GM15510 (cell line): Measurements from ENCODE around the gene ARMC7.

Source experiments
- POLR2A ChIP-seq: IDR thresholded peaks from 3 replicates; pipeline ENCODE4 v1.6.1; 2011; ENCODE audit warnings: borderline replicate concordance; ENCODE audit not compliant: insufficient read length; ENCODE audit errors: extremely low read depth

Gene ARMC7

DNA sequence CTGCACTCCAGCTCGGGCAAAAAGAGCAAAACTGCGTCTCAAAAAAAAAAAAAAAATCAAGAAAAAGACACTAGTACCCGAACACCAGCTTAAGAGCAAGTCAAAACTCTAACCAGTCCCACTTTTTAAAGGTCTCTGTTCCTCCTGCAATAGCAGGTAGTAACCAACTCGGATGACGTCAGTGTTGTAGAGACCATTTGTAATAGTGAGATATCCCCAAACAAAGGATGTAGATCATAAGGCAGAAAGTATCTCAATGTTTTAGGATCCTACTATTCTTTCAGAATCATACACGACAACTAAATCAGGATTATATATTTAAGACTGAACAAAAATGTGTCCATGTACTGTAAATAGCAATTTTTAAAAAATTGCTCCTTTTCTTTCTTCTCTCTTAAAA, 42.2 kb downstream of the ARMC7 start:
- TF ChIP-seq POLR2A: no peak

DNA sequence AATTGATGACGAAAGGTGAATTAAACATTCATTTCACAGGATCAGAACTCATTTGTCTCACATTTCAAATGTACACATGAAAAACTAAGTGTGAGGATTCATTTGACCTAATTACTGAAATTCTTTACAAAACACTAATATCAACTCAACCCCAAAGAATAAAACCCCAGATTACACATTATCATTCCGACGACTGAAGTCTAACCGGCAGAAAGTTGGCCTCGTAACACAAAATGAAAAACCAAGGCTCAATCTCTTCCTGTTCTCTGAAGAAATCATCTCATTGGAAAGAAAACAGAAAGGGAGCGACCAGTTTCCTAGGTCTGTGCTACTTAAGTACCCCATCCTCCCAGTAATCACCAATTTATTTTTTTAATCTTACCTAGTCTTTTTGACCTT, 42.8 kb downstream of the ARMC7 start:
- no peak for TF ChIP-seq POLR2A

DNA sequence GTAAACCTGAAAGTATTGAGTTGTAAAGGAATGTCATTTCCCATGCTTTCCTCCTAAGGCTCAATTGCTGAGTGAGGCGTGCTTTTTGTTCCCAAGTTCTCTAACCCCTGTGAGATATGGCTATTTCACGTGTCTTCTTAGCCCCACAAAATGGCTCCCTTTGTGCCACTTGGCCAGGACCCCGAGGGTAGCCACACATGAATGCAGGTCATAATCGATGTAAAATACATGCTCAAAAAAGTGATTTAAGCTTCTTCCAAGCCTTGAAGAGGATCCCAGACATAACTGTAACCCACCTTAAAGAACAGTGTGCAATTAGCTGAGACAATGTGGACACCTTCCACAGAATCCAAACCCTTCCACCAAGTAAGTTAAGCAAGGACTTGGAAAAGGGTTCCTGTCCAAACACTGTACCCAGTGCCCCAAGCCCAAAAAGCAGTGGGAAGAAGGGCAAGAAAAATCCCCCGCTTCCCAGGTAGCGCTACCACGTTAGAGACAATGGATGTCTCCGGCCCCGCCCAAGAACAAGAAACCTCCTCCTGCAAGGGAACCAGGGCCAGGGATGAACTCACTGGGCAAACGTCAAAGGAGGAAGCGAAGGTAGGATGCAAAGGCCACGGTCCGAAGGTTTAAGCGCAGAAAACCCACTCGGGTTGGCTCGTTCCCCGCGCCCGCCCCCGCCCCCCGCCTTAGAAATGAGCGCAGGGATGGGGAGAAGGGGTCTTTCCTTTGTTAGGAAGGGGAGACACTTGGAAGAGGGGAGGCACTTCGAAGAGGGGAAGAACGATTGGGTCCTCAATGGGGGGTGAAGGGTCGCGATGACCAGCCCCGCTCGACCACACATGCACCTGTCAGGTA, 43.4 kb downstream of the ARMC7 start:
- peak; percentile 22 for TF ChIP-seq POLR2A

DNA sequence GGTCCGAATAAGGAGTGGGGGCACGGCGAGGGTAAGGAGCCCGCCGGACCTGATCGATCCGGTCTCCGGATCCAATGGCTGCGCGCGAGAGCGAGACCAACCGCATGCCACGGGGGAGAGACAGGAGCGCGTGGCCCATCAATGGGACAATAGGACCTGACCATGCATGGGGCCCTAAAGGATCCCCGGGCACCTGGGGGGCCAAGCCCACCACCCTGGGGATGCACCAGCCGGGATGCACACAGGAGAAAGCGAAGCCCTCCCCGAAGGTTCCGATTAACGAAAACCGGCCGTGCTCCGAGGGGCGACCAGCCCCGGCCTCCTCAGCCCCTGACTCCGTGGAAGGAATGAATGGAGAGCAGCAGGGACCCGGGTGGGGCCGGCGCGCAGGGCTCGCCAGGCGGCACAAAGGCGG, 44.0 kb downstream of the ARMC7 start:
- TF ChIP-seq POLR2A: no peak

DNA sequence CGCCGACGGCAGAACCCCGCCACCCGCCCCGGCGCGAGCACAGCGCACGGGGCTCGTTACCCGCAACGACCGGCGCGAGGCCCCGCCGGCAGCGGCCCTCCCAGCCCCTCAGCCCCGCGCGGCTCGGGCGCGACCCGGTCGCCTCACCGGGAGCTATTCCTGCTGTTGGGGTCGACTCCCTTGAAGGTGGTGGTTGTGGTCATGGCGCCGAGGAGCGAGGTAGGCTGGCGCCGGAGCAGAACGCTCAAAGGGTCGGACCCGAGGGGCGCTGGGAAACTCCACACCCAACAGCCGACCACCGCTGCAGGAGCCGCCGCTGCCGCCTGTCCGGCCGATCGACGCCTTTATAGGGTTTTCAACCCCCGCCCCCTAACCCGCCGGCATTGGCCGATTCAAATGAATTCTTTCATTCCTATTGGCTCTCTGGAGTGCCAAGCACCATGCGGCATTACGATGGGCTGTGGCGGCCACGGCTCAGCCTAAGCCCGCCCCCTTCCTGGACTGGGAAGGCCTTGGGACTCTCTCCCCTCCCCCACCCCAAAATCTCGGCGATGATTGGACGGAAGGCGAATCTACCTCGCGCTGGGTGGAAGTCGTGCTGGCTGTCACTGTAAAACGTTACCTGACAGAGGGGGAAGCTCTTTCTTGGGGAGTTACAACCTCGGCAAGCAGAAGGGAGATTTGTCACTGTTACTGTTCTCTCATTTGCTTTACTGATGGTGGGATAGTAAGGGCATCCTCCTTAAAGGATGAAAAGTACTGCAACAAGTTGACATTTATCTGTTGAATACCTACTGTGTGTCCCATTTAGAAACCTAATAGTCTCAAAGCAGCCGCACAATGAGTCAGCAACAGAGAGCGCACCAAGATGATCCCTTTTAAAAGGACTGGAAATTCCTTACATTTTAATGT, 44.7 kb downstream of the ARMC7 start, which contains the start of gene JPT1:
TSS of gene JPT1 (minus strand) at position 318 of the 912 bp plus-strand sequence. CDS start at position 203, 115 bp downstream.
- peak; percentile 100 for TF ChIP-seq POLR2A

DNA sequence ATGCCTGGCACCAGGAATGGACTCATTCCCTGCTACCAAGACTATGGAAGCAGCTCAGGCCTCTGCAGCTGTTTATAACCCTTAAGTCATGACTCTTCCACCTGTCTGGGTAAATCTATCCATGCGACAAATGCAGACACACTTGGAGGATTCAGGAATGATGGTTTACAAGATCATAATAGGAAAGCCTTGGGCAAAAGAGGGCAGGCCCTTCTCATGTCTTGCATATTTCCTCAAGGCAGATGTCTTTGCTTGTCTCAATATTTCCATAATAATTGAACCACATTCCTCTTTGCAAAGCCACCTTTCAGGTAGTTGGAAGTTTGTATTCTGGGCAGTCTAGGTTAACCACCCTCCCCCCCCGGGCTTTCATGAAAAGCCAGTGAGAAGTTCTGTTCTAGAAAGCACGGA, 45.4 kb downstream of the ARMC7 start:
- no peak for TF ChIP-seq POLR2A

DNA sequence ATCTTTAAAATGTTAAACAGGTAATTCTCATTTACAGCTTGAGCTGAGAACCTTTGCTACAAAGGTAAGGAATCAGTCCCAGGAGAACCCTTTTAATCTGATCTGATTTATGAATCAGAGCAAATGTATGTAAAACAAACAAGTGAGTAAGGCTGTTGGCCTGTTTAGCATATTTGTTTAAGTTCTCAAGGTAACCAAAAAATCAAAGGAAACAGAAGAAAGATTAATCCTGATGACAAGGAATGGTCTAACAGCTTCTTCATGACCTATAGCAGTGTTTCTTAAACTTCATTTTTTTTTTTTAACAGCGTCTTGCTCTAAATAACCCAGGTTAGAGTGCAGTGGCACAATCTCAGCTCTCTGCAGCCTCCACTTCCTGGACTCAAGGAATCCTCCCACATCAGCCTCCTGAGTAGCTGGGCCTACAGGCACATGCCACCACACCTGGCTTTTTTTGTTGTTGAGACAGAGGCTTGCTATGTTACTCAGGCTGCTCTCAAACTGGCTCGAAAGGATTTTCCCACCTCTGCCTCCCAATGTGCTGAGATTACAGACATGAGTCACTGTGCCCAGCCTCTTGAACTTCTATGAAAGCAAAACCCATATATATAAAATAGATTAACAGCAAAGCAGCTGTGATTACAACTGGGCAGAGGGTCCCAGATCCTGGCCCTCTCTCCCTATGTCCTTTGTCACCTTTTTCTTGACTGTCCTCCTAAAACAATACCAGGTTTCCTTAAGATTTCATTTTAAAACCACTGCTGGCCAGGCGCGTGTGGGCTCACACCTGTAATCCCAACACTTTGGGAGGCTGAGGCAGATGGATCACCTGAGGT, 49.6 kb downstream of the ARMC7 start:
- TF ChIP-seq POLR2A: no peak

DNA sequence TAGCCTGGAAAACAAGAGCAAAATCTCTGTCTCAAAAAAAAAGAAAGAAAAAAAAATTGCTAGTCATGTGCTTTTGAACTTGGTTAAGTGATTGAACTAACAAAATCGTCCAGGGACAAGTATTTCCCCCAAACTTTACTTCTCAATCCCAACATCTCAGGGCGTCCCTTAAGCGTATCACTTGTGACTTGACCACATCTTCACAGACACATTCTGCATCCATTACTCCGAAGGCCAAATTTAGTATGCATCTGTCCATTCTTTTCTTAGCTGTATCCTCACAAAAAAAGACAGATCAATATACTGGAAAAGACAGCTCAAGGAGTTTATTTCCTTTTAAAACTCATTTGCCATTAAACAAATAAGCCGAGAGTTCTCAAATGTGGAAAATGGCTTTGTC, 50.4 kb downstream of the ARMC7 start:
- TF ChIP-seq POLR2A: no peak

DNA sequence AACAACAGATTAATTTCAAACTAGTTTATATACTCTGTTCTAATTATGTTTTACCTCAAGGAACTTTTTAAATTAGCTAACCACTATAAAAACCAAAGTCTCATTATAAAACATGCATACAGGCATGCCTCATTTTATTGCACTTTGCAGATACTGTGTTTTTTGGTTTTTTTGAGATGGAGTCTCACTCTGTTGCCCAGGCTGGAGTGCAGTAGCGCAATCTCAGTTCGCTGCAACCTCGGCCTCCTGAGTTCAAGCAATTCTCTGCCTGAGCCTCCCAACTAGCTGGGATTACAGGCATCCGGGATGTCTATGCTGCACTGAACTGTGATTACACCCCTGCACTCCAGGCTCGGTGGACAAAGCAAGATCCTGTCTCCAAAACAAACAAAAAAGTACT, 53.3 kb downstream of the ARMC7 start:
- no peak for TF ChIP-seq POLR2A

DNA sequence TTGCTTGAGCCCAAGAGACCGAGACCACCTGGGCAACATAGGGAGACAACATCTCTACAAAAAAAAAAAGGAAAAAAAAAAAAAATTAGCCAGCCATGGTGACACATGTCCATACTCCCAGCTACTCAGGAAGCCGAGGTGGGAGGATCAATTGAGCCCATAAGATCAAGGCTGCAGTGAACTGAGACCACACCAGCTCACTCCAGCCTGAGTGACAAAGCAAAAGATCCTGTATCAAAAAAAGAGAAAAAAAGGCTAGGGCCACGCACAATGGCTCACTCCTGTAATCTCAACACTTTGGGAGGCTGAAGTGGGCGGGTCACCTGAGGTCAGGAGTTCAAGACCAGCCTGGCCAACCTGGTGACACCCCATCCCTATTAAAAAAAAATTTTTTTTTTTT, 59.2 kb downstream of the ARMC7 start:
- no peak for TF ChIP-seq POLR2A

DNA sequence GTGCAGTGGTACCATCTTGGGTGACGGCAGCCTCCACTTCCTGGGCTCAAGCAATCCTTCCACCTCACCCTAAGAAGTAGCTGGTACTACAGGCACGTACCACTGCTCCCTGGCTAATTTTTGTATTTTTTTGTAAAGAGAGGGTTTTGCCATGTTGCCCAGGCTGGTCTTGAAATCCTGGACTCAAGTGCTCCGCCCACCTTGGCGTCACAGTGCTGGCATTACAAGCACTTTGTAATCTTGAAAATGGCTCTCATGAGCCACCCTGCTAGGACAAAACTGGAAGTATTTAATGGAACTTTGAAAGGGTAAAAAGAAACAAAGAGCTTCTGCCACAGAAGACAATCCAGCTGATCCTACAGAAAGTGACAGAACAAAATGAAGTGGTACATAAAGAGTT, 63.8 kb downstream of the ARMC7 start:
- no peak for TF ChIP-seq POLR2A

DNA sequence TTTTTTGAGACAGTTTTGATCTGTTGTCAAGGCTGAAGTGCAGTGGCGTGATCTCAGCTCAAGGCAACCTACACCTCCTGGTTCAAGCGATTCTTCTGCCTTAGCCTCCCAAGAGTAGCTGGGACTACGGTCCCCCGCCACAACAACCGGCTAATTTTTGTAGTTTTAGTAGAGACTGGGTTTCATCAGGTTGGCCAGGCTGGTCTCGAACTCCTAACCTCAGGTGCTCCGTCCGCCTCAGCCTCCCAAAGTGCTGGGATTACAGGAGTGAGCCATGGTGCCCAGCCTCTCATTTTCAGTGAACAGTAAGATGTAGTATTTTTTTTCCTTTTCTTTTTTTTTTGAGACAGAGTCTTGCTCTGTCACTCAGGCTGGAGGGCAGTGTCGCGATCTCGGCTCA, 65.2 kb downstream of the ARMC7 start:
- no peak for TF ChIP-seq POLR2A

DNA sequence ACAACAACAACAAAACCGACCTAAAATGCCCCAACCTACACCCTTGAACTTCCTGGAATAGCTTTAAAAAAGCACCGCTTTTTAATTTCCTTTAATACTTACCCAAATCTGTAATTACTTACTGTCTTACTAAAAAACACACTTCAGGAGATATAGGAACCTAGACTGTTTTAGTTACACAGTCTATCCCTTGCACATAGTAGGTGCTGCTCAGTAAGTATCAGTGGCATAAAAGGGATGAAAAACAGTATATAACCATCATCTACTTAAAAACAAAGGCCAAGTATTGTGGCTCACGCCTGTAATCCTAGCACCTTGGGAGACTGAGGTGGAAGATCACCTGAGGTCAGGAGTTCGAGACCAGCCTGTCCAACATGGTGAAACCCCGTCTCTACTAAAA, 66.9 kb downstream of the ARMC7 start:
- TF ChIP-seq POLR2A: no peak

DNA sequence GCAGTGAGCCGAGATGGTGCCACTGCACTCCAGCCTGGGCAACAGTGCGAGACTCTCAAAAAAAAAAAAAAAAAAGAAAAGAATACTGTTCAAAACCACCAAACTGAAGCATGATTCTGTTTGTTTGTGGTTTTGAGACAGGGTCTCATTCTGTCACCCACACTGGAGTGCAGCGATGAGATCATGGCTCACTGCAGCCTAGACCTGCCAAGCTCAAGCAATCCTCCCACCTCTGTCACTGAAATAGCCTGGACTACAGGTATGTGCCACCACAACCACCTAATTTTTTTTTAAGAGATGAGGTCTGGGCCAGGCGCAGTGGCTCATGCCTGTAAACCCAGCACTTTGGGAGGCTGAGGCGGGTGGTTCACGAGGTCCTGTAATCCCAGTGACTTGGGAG, 68.7 kb downstream of the ARMC7 start:
- no peak for TF ChIP-seq POLR2A
